K562 (cell line): ENCODE data around the gene SAE1. TPM values are rescaled to one million over a fixed set of nuclear protein-coding genes. Genes with fewer than 3 reads are reported as not detected.
A peak's percentile ranks its signal among the peaks of the same experiment; 100 is the strongest.

Experiments used
- ARNT ChIP-seq, 2 experiments: fragments of 450-650 bp; IDR thresholded peaks; 2 replicates each; pipeline ENCODE4 v1.6.1; 2016; ENCODE audit warnings: mild to moderate bottlenecking in 1 of 2
- BACH1 ChIP-seq: fragments of 200-800 bp; sonication (Bioruptor generic); IDR thresholded peaks from 2 replicates; pipeline ENCODE4 v1.6.1; 2016; ENCODE audit warnings: missing genetic modification characterization, missing compliant biosample characterization
- ELF1 ChIP-seq: fragments of 200-800 bp; sonication (Bioruptor generic); IDR thresholded peaks from 2 replicates; pipeline ENCODE4 v1.6.1; 2016; ENCODE audit warnings: missing genetic modification characterization, missing compliant biosample characterization
- KHSRP ChIP-seq: fragments of 450-650 bp; IDR thresholded peaks from 2 replicates; pipeline ENCODE4 v1.6.1; 2017
- MTF1 ChIP-seq: fragments of 250-450 bp; sonication (Bioruptor Pico); IDR thresholded peaks from 2 replicates; pipeline ENCODE4 v1.9.0; 2021; ENCODE audit warnings: moderate library complexity, mild to moderate bottlenecking, inconsistent platforms, borderline replicate concordance
- NELFE ChIP-seq: IDR thresholded peaks from 2 replicates; pipeline ENCODE4 v1.6.1; 2011; ENCODE audit warnings: mild to moderate bottlenecking; ENCODE audit not compliant: insufficient read depth, insufficient read length
- SUPT5H ChIP-seq: fragments of 450-650 bp; IDR thresholded peaks from 2 replicates; pipeline ENCODE4 v1.6.1; 2016
- TCFL5 ChIP-seq: fragments of 250-450 bp; sonication (Bioruptor Pico); conservative IDR thresholded peaks from 2 replicates; pipeline ENCODE4 v1.6.1; 2021; ENCODE audit warnings: mild to moderate bottlenecking, moderate library complexity, matching md5 sums
- TFAM ChIP-seq: fragments of 250-450 bp; sonication (Bioruptor Pico); conservative IDR thresholded peaks from 2 replicates; pipeline ENCODE4 v1.5.0; 2021; ENCODE audit warnings: mild to moderate bottlenecking, moderate library complexity
- ZBTB49 ChIP-seq: sonication (generic); formaldehyde crosslinking; IDR thresholded peaks from 2 replicates; pipeline ENCODE4 v1.8.0; 2022; ENCODE audit warnings: missing genetic modification reagents, mild to moderate bottlenecking, borderline replicate concordance
- ZKSCAN8 ChIP-seq: fragments of 200-800 bp; sonication (Bioruptor generic); IDR thresholded peaks from 2 replicates; pipeline ENCODE4 v1.6.1; 2016; ENCODE audit warnings: missing genetic modification characterization, missing compliant biosample characterization
- ZNF224 ChIP-seq: sonication (generic); formaldehyde crosslinking; IDR thresholded peaks from 2 replicates; pipeline ENCODE4 v1.8.0; 2022; ENCODE audit warnings: mild to moderate bottlenecking, missing genetic modification reagents
- ZNF407 ChIP-seq: fragments of 450-650 bp; IDR thresholded peaks from 2 replicates; pipeline ENCODE4 v1.6.1; 2016; ENCODE audit warnings: low read depth
- ZNF431 ChIP-seq: sonication (generic); formaldehyde crosslinking; IDR thresholded peaks from 2 replicates; pipeline ENCODE4 v1.8.0; 2022; ENCODE audit warnings: mild to moderate bottlenecking, missing genetic modification reagents
- polyA plus RNA-seq, 8 experiments: library from polyadenylated mRNA; depleted of rRNA in 4 of 8; stranded (reverse) in 5 of 8; unstranded in 3 of 8; fragments of >200 nt; fragmentation: Nextera tagmentation in 2 of 8; fragmentation: Illumina TruSeq in 1 of 8; extraction: Ambion mirVana in 2 of 8; extraction: Trizol in 1 of 8; gene quantifications; 2 replicates each; pipeline versions ENCODE4 v1.2.1 to v1.2.3, GENCODE V29; 2011 to 2014; ENCODE audit warnings: inconsistent platforms in 1 of 8, missing spikeins in 1 of 8
- total RNA-seq, 7 experiments: library from RNA; depleted of rRNA in 6 of 7; stranded (reverse); fragments of >200 nt in 6 of 7; fragmentation: Illumina TruSeq in 2 of 7; extraction: Trizol in 2 of 7; gene quantifications; 2 replicates each; pipeline versions ENCODE4 v1.2.1 to v1.2.3, GENCODE V29; 2011 to 2021; ENCODE audit warnings: low replicate concordance in 1 of 7

Gene SAE1
- total and polyA plus RNA-seq, 9 of the 15 experiments (the other 6 are each of a cell fraction or from before 2014, with no cell fraction given), result 82.8 to 299 (median 217) TPM

- TF ChIP-seq ZNF431 (CRISPR knock-in tag) (0 out of 2 replicates have a peak, but pooled peaks have one; percentile 25), ZNF407 (no peak), MTF1 (no peak), ZBTB49 (CRISPR knock-in tag) (no peak), ARNT (IDR thresholded peaks at IDR 0.05) (peak in 1 of 2 experiments; percentile 30; a peak in 2 of 4 replicates), ZNF224 (CRISPR knock-in tag) (no peak), BACH1 (tag) (no peak), ZKSCAN8 (CRISPR knock-in tag) (no peak), TCFL5 (no peak), TFAM (no peak), SUPT5H (peak; percentile 87), KHSRP (peak; percentile 94), ELF1 (tag) (peak; percentile 44), NELFE (no peak)
Measured at GRCh38 chr19:47112997-47113849, 17.4 kb upstream of the SAE1 start, which contains the start of gene ZC3H4 (continued).
